Subcutaneous adipose tissue (tissue), 4 donors: ENCODE measurements around the gene LPIN3. TPM values are rescaled to one million over a fixed set of nuclear protein-coding genes. Genes with fewer than 3 reads are reported as not detected.

Experiments
- CTCF ChIP-seq: fragments of 450-650 bp; IDR thresholded peaks from one replicate; pipeline ENCODE4 v1.5.1; 2016; ENCODE audit warnings: low read depth, mild to moderate bottlenecking, control low read depth, antibody characterized with exemption, moderate library complexity
- total RNA-seq, 4 donors: library from RNA; depleted of rRNA; stranded (reverse); fragments of >200 nt; gene quantifications; one replicate each; pipeline ENCODE4 v1.1.0, GENCODE V29; 2016

LPIN3 gene
- total RNA-seq, 4 donors from 2014 or later = 18.4 to 32.8 (median 24.8) TPM

DNA sequence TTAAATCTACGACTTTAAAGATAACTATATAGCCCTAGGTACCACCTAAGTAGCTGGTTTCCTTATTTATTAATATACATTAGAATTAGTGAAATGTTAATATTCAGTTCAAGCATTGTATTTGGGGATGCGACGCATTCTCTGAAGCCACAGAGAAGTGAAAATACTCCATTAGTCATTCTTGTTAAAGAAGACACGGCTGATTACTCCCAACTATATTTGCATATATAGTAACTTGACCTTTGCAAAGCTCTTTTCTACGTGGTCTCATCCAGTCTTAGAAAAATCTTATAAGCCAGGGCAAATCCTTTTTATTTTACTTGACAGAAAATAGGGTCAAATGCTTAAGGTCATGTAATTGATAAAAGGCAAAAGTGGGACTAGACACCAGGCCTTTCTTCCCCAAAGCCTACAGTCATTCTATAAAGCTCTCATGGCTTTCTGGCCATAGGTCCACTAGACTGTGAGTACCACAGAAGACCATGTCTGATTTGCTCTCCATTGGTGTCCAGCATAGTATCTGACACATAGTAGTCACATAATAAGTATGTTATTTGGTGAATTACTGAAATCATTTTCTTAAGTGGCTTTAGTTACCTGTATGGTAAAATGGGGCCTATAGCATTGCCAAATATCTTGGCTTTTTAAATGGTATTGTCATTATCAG is 34.4 kb upstream of the LPIN3 start:
- TF ChIP-seq CTCF = no peak

- TF ChIP-seq CTCF = no peak
These were observed 33.6 kb upstream of the LPIN3 start for GRCh38 chr20:41307021-41307420.

- TF ChIP-seq CTCF = no peak
These were observed 32.3 kb upstream of the LPIN3 start for GRCh38 chr20:41308290-41308711.

- no peak for TF ChIP-seq CTCF
These were observed 31.8 kb upstream of the LPIN3 start for GRCh38 chr20:41308726-41309413.

GRCh38 chr20:41309817-41310216 is 30.8 kb upstream of the LPIN3 start:
- no peak for TF ChIP-seq CTCF

DNA sequence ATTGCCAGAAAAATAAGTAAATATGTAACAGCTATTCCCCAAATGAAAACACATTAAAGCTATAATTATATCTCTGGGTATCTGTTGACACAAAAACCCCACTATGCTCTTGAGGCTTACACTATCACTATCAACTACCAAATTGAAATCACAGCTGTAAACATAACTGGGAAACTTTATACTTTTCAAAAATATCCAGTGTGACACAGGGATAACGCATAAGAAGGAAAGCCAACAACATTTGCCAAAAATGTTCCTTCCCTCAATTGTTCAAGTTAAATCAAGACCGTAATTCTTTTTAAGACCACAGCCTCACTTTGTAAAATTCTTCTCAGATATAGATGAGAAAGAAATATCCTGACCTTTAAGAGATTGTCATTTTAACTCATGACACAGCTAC is 26.2 kb upstream of the LPIN3 start:
- TF ChIP-seq CTCF = no peak

GRCh38 chr20:41316051-41316450 is 24.6 kb upstream of the LPIN3 start:
- TF ChIP-seq CTCF = no peak
